Putamen (tissue), 1 donor: Measurements from ENCODE around the gene ZNF469.
A peak's percentile ranks its signal among the peaks of the same experiment; 100 is the strongest.
"Not testable (repeated sequence)": the region's sequence is repeated elsewhere in the genome, so short reads cannot be mapped to it uniquely, and the experiment has no call there.

Experiments
- DNase-seq: peaks from one replicate; pipeline ENCODE4 v3.0.0-alpha.2; 2016; ENCODE audit warnings: low spot score

Gene ZNF469

GRCh38 chr16:88358023-88358420 lies 24.7 kb upstream of the ZNF469 start:
- DNase-seq: no peak

GRCh38 chr16:88359008-88359407 lies 23.8 kb upstream of the ZNF469 start:
- DNase-seq: no peak

DNA sequence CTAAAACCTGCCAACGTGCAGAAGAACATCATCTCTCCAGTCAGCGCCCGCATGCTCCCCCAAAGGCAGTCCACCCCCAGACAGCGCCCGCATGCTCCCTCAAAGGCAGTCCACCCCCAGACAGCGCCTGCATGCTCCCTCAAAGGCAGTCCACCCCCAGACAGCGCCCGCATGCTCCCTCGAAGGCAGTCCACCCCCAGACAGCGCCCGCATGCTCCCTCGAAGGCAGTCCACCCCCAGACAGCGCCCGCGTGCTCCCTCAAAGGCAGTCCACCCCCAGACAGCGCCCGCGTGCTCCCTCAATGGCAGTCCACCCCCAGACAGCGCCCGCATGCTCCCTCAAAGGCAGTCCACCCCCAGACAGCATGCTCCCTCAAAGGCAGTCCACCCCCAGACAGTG lies 22.4 kb upstream of the ZNF469 start:
- DNase-seq: not testable (repeated sequence)

DNA sequence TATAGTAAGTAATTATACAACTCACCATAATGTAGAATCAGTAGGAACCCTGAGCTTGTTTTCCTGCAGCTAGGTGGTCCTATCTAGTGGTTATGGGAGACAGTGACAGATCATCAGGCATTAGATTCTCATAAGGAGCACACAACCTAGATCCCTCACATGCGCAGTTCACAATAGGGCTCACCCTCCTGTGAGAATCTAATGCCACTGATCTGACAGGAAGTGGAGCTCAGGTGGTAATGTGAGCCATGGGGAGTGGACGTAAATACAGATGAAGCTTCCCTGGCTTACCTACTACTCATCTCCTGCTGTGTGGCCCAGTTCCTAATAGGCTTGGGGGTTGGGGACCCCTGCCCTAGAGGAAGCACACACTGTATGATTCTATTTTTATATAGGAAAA lies 21.8 kb upstream of the ZNF469 start:
- DNase-seq: no peak

DNA sequence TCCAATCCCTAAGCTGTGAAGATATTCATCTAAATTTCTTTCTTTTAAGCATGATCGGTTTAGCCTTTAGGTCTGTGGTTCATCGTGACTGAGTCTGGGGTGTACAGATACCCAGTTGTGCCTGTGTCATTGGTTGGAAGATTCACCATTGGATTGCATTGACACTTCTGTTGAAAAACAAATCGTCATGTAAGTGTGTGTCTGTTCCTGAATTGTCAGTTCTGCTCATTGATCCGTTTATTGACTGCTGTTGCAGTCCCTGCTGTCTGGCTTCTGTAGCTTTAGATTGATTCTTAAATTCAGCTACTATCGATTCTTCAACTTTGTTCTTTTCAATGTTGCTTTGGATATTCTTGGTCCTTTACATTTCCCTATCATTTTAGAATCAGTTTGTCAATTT lies 21.0 kb upstream of the ZNF469 start:
- no peak for DNase-seq

DNA sequence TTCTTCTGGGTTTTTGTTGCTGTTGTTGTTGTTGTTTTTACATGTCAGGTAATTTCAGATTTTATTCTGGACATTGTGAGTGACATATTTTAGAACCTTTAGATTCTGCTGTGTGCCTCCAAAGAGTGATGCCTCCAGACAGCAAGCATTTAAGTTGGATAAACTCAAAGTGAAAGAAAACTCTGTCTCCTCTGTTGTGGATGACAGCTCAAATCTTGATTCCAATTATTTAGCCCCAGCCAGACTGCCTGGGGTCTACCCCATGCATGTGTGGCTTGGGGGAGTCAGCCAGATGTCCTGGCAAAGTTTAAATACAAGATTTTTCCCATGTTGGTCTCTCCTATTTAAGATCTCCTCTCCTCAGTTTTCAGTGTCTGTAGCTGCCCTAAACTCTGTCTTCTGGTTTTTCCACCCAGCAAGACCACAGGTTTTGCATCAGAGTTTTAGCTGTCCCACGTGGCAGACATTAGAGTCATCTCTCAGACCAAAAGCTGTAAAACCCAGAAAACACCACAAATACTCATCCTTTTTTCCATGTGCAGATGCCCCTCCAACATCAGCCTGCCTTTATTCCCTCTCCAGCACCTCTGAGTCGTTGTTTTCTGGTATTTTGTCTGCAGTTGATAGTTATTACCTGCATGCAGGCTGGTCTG lies 19.4 kb upstream of the ZNF469 start:
- DNase-seq: no peak

DNA sequence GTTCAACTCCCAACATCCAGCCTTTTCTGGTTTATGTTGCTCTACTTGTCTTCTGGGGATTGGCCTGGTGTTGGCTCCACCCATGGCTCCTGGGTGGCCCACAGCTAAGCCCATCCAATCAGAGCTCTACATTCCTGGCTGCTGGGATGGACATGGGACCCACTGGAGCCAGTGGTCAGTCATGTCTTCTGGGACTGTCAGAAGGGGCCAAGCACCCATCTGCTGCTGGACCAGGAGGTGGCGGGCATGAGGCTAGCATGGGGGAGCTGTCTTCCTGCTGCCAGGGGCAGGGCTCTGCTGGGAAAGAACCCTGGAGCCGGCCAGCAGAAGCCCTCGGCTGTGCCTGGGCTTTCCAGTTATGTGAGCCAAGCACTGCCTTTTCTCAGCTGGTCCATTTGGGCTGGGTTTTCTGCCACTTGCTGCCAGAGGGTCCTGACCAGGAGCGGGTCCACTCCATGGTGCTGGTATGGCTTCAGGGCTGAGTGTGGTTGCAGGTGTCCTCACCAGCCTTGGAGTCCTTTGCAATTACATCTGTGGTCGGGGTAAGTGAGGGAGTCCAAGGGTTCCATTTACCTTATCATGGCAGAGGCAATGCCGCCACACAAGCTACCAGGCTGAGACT lies 17.4 kb upstream of the ZNF469 start:
- DNase-seq: no peak

DNA sequence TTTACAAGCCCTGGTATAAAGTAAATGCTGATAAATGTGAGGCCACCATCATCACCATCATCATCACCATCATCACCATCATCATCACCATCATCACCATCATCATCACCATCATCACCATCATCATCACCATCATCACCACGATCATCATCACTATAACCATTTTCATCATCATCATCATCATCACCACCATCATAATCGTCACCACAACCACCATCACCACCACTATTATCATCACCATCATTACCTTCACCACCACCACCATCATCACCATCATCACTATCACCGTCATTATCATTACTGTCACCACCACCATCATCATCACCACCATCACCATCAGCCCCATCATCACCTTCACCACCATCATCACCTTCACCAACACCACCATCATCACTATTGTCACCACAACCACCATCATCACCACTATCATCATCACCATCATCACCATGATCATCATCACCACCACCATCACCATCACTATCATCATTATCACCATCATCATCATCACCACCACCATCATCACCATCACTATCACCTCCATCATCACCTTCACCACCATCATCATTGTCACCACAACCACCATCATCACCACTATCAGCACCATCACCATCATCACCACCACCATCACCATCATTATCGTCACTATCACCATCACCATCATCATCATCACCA lies 16.6 kb upstream of the ZNF469 start:
- no peak for DNase-seq

- no peak for DNase-seq
Measured at GRCh38 chr16:88366704-88367047, 16.1 kb upstream of the ZNF469 start.

- DNase-seq: no peak
Measured at GRCh38 chr16:88367560-88367959, 15.2 kb upstream of the ZNF469 start.

GRCh38 chr16:88368036-88368435 lies 14.7 kb upstream of the ZNF469 start:
- DNase-seq: no peak

DNA sequence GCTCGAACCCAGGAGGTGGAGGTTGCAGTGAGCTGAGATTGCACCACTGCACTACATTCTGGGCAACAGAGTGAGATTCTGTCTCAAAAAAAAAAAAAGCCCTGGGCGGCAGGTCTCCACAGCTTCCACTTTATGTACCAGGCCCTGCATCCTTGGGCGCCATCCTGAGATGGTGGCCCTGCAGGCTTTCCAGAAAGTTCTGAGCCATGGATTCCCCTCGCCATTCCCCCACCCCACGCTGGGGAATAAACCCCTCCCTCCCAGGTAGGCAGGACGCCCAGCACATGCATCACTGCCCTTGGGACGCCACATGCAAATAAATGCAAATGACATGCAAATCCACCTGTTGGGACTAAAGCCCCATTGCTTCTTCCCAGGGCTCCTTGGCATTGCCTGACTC lies 13.8 kb upstream of the ZNF469 start:
- no peak for DNase-seq

GRCh38 chr16:88369447-88370008 lies 13.2 kb upstream of the ZNF469 start:
- DNase-seq: no peak

GRCh38 chr16:88370365-88370764 lies 12.4 kb upstream of the ZNF469 start:
- DNase-seq: no peak

DNA sequence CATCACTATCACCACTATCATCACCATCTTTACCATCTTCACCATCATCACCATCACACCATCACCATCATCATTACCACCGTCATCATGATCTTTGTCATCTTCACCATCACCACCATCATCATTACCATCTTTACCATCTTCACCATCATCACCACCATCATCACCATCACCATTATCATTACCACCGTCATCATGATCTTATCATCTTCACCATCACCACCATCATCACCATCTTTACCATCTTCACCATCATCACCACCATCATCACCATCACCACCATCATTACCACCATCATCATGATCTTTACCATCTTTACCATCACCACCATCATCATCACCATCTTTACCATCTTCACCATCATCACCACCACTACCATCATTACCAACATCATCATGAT lies 10.2 kb upstream of the ZNF469 start:
- no peak for DNase-seq

DNA sequence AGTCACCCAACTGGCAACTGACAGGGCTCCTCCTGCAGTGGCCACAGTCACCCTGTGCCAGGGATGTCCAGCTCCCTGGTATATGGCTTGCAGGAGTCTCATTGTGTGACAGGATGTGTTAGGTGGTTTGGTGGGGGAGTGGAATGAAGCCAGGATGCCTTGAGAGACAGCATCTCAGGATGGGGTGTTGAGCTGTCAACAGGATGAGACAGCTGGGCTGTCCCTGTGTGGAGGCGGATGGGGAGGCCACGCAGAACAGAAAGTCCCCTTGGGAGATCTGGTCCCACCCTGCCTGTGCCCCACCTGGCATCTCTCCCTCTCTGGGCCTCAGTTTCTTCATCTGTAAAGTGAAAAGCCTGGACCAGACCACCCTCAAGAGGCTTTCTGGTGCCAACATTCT lies 9.5 kb upstream of the ZNF469 start:
- DNase-seq: no peak

GRCh38 chr16:88373927-88374492 lies 8.7 kb upstream of the ZNF469 start:
- no peak for DNase-seq

- DNase-seq: no peak
Measured at GRCh38 chr16:88374736-88375135, 8.0 kb upstream of the ZNF469 start.

GRCh38 chr16:88375236-88375975 lies 7.4 kb upstream of the ZNF469 start:
- no peak for DNase-seq

- peak; percentile 47 for DNase-seq
Measured at GRCh38 chr16:88375996-88376834, 6.5 kb upstream of the ZNF469 start.
